MM.1S (cell line): ENCODE results near the gene ARHGAP36.

ENCODE experiments used
- DNase-seq: peaks from one replicate; pipeline ENCODE4 v3.0.0-alpha.2; 2015
- H2AFZ ChIP-seq: fragments of 300-600 bp; sonication (generic); 2 replicates; pipeline ENCODE4 v1.6.0; 2016; ENCODE audit warnings: antibody characterized with exemption, low read length
- H3F3A ChIP-seq: fragments of 300-600 bp; sonication (generic); 2 replicates; pipeline ENCODE4 v1.6.1; 2016; ENCODE audit warnings: mild to moderate bottlenecking, antibody characterized with exemption, low read length, moderate library complexity, mixed read lengths; ENCODE audit not compliant: insufficient read depth
- H3K27ac ChIP-seq: fragments of 300-600 bp; sonication (generic); 2 replicates; pipeline ENCODE4 v1.5.1; 2016; ENCODE audit warnings: mild to moderate bottlenecking, low read length
- H3K27me3 ChIP-seq: fragments of 300-600 bp; sonication (generic); replicated peaks from 2 replicates; pipeline ENCODE4 v1.6.0; 2016; ENCODE audit warnings: low read length; ENCODE audit not compliant: insufficient read depth
- H3K36me3 ChIP-seq: fragments of 300-600 bp; sonication (generic); replicated peaks from 2 replicates; pipeline ENCODE4 v1.6.1; 2016; ENCODE audit warnings: mild to moderate bottlenecking, low read length, mixed read lengths; ENCODE audit not compliant: insufficient read depth
- H3K4me1 ChIP-seq: fragments of 300-600 bp; sonication (generic); 2 replicates; pipeline ENCODE4 v1.6.1; 2016; ENCODE audit warnings: low read length, mixed read lengths
- H3K4me2 ChIP-seq: fragments of 300-600 bp; sonication (generic); 2 replicates; pipeline ENCODE4 v1.6.0; 2016; ENCODE audit warnings: low read depth, low read length
- H3K4me3 ChIP-seq: fragments of 300-600 bp; sonication (generic); 2 replicates; pipeline ENCODE4 v1.5.1; 2016; ENCODE audit warnings: low read length, mixed read lengths
- H3K79me2 ChIP-seq: fragments of 300-600 bp; sonication (generic); 2 replicates; pipeline ENCODE4 v1.6.1; 2016; ENCODE audit warnings: mixed run types, low read length, mixed read lengths
- H3K9ac ChIP-seq: fragments of 300-600 bp; sonication (generic); 2 replicates; pipeline ENCODE4 v1.6.1; 2016; ENCODE audit warnings: low read length, mixed read lengths
- H3K9me2 ChIP-seq: fragments of 300-600 bp; sonication (generic); replicated peaks from 2 replicates; pipeline ENCODE4 v1.6.1; 2016; ENCODE audit warnings: mild to moderate bottlenecking, low read length, mixed read lengths; ENCODE audit not compliant: insufficient read depth
- H3K9me3 ChIP-seq: fragments of 300-600 bp; sonication (generic); replicated peaks from 2 replicates; pipeline ENCODE4 v1.6.1; 2016; ENCODE audit warnings: mild to moderate bottlenecking, low read length, mixed read lengths; ENCODE audit not compliant: insufficient read depth
- H4K20me1 ChIP-seq: fragments of 300-600 bp; sonication (generic); 2 replicates; pipeline ENCODE4 v1.6.1; 2016; ENCODE audit warnings: mild to moderate bottlenecking, low read length, moderate library complexity, mixed read lengths; ENCODE audit not compliant: insufficient read depth
- CTCF ChIP-seq: fragments of 300-600 bp; sonication (generic); IDR thresholded peaks from 2 replicates; pipeline ENCODE4 v1.5.1; 2016; ENCODE audit warnings: antibody characterized with exemption, low read length, mixed read lengths
- EZH2 ChIP-seq: fragments of 300-600 bp; sonication (generic); optimal IDR thresholded peaks from 2 replicates; pipeline ENCODE3; 2017; ENCODE audit warnings: low read depth, mild to moderate bottlenecking, antibody characterized with exemption, low read length, mixed read lengths
- EZH2phosphoT487 ChIP-seq: fragments of 300-600 bp; sonication (generic); IDR thresholded peaks from 2 replicates; pipeline ENCODE4 v1.6.1; 2018; ENCODE audit warnings: antibody characterized with exemption, low read length

The ARHGAP36 gene

GRCh38 chrX:131067846-131068745 lies 9.9 kb downstream of the ARHGAP36 start:
- Histone ChIP-seq H3K27me3 (no peaks in the 10 kb centered on the region), H3K4me2 (no peak overlapping the region), H3K36me3 (no peaks in the 10 kb centered on the region), H3K4me1 (no peaks in the 10 kb centered on the region), H3K4me3 (no peak overlapping the region), H3K27ac (no peak overlapping the region), H3K79me2 (no peaks in the 10 kb centered on the region), H3K9me2 (no peaks in the 10 kb centered on the region), H3K9ac (no peak overlapping the region), H3F3A (no peaks in the 10 kb centered on the region), H4K20me1 (no peaks in the 10 kb centered on the region), H3K9me3 (no peaks in the 10 kb centered on the region), H2AFZ (no peak overlapping the region)
- TF ChIP-seq CTCF, result no peak
- no peak for TF ChIP-seq EZH2
- no peak for TF ChIP-seq EZH2phosphoT487
- no peak for DNase-seq

GRCh38 chrX:131068945-131069719 lies 11.0 kb downstream of the ARHGAP36 start:
- H3K4me2 ChIP-seq, result no peak overlapping the region
- no peaks in the 10 kb centered on the region for H3K4me1 ChIP-seq
- H3K9me3 ChIP-seq, result no peaks in the 10 kb centered on the region
- no peak for DNase-seq
- H3K27ac ChIP-seq, result no peak overlapping the region
- no peaks in the 10 kb centered on the region for H3K36me3 ChIP-seq
- TF ChIP-seq CTCF (peak; percentile 43), EZH2 (no peak), EZH2phosphoT487 (no peak)
- H3K4me3 ChIP-seq, result no peak overlapping the region
- no peaks in the 10 kb centered on the region for H4K20me1 ChIP-seq
- no peak overlapping the region for H3K9ac ChIP-seq
- no peaks in the 10 kb centered on the region for H3K79me2 ChIP-seq
- H2AFZ ChIP-seq, result no peak overlapping the region
- no peaks in the 10 kb centered on the region for H3K9me2 ChIP-seq
- H3F3A ChIP-seq, result no peaks in the 10 kb centered on the region
- no peaks in the 10 kb centered on the region for H3K27me3 ChIP-seq

GRCh38 chrX:131072871-131073571 lies 14.9 kb downstream of the ARHGAP36 start:
- TF ChIP-seq EZH2phosphoT487 (no peak), EZH2 (no peak), CTCF (no peak)
- no peaks in the 10 kb centered on the region for H3K9me3 ChIP-seq
- H3K79me2 ChIP-seq, result no peaks in the 10 kb centered on the region
- no peak overlapping the region for H3K27ac ChIP-seq
- no peak for DNase-seq
- no peaks in the 10 kb centered on the region for H3K36me3 ChIP-seq
- no peak overlapping the region for H3K4me3 ChIP-seq
- H3K4me1 ChIP-seq, result no peaks in the 10 kb centered on the region
- H3K9ac ChIP-seq, result no peak overlapping the region
- no peak overlapping the region for H2AFZ ChIP-seq
- H3K27me3 ChIP-seq, result no peaks in the 10 kb centered on the region
- no peaks in the 10 kb centered on the region for H3F3A ChIP-seq
- H4K20me1 ChIP-seq, result no peaks in the 10 kb centered on the region
- H3K9me2 ChIP-seq, result no peaks in the 10 kb centered on the region
- no peak overlapping the region for H3K4me2 ChIP-seq
